Left ventricle myocardium inferior (tissue), 1 donor: Measurements from ENCODE around the gene JAKMIP1. TPM values are rescaled to one million over a fixed set of nuclear protein-coding genes. Genes with fewer than 3 reads are reported as not detected.

Experiments used
- DNase-seq: peaks from one replicate; pipeline ENCODE4 v3.0.0-alpha.2; 2020
- H3K27ac ChIP-seq: fragments of 200-600 bp; replicated peaks from 2 replicates; pipeline ENCODE4 v1.8.0; 2021
- H3K27me3 ChIP-seq: fragments of 200-600 bp; 2 replicates; pipeline ENCODE4 v1.8.0; 2021; ENCODE audit warnings: low read depth
- H3K36me3 ChIP-seq: fragments of 200-600 bp; 2 replicates; pipeline ENCODE4 v1.8.0; 2021
- H3K4me1 ChIP-seq: fragments of 200-600 bp; 2 replicates; pipeline ENCODE4 v1.8.0; 2021
- H3K4me3 ChIP-seq: fragments of 200-600 bp; 2 replicates; pipeline ENCODE4 v1.8.0; 2021; ENCODE audit warnings: mild to moderate bottlenecking, moderate library complexity
- H3K9me3 ChIP-seq: fragments of 200-600 bp; replicated peaks from 2 replicates; pipeline ENCODE4 v1.8.0; 2021
- CTCF ChIP-seq: fragments of 200-600 bp; IDR thresholded peaks from 2 replicates; pipeline ENCODE4 v1.8.0; 2021; ENCODE audit warnings: antibody characterized with exemption, mild to moderate bottlenecking, borderline replicate concordance
- intact Hi-C: fragments of 100-400 bp; cut with micrococcal nuclease; formaldehyde crosslinking; loops from one replicate; pipeline ENCODE4 v1.11.0; 2022
- total RNA-seq: library from RNA; stranded (reverse); fragmentation: NEBNext Ultra II Directional; extraction: Animal tissue kit (Norgen Biotek cat#: 25700); gene quantifications from one replicate; pipeline ENCODE4 v1.2.1, GENCODE V29; 2021
- donor health status: DM: no; HTN: yes; CAD: no; lungs with severe emphysema.

JAKMIP1 gene
- total RNA-seq, 1 donor from 2014 or later, result not detected

- no peak for TF ChIP-seq CTCF
Observed at GRCh38 chr4:5991405-5991804, 208.9 kb downstream of the JAKMIP1 start.

GRCh38 chr4:5990446-5991160 lies 209.7 kb downstream of the JAKMIP1 start:
- Histone ChIP-seq H3K9me3 (no peaks in the 10 kb centered on the region), H3K27me3 (peaks cover 89% of the 10 kb centered on the region), H3K4me1 (no peaks in the 10 kb centered on the region), H3K27ac (no peak overlapping the region), H3K4me3 (no peak overlapping the region), H3K36me3 (no peaks in the 10 kb centered on the region)
- intact Hi-C loops, result loop anchor here (10.0 kb wide), 1 partner anchor 94 kb away; no protein-coding TSS in a partner anchor
- no peak for DNase-seq
- no peak for TF ChIP-seq CTCF

More at GRCh38 chr4:5991405-5991804, 208.9 kb downstream of the JAKMIP1 start:
- Histone ChIP-seq H3K27me3 (peaks cover 92% of the 10 kb centered on the region), H3K36me3 (no peaks in the 10 kb centered on the region), H3K27ac (no peak overlapping the region), H3K4me1 (no peaks in the 10 kb centered on the region), H3K9me3 (no peaks in the 10 kb centered on the region), H3K4me3 (no peak overlapping the region)
- intact Hi-C loops, result loop anchor here (10.0 kb wide), 1 partner anchor 93 kb away; no protein-coding TSS in a partner anchor
- no peak for DNase-seq

- no peak for TF ChIP-seq CTCF
- Histone ChIP-seq H3K27ac (no peak overlapping the region), H3K36me3 (no peaks in the 10 kb centered on the region), H3K9me3 (peaks cover 6% of the 10 kb centered on the region), H3K27me3 (peaks cover 79% of the 10 kb centered on the region), H3K4me3 (no peak overlapping the region), H3K4me1 (no peaks in the 10 kb centered on the region)
- intact Hi-C loops, result loop anchor here (10.0 kb wide), 1 partner anchor 95 kb away; no protein-coding TSS in a partner anchor
- no peak for DNase-seq
Observed at GRCh38 chr4:5989236-5990225, 210.8 kb downstream of the JAKMIP1 start.

GRCh38 chr4:5988086-5988845 lies 212.1 kb downstream of the JAKMIP1 start:
- H3K27ac ChIP-seq, result no peak overlapping the region
- no peaks in the 10 kb centered on the region for H3K4me1 ChIP-seq
- TF ChIP-seq CTCF, result no peak
- DNase-seq, result no peak
- H3K9me3 ChIP-seq, result peaks cover 18% of the 10 kb centered on the region
- H3K27me3 ChIP-seq, result peaks cover 75% of the 10 kb centered on the region
- H3K36me3 ChIP-seq, result no peaks in the 10 kb centered on the region
- no peak overlapping the region for H3K4me3 ChIP-seq
- intact Hi-C loops, result no loop called here

- Histone ChIP-seq H3K4me1 (no peaks in the 10 kb centered on the region), H3K27ac (no peak overlapping the region), H3K4me3 (no peak overlapping the region), H3K27me3 (peaks cover 75% of the 10 kb centered on the region), H3K9me3 (peaks cover 19% of the 10 kb centered on the region), H3K36me3 (no peaks in the 10 kb centered on the region)
- no peak for DNase-seq
- intact Hi-C loops, result no loop called here
- no peak for TF ChIP-seq CTCF
Observed at GRCh38 chr4:5984843-5985242, 215.5 kb downstream of the JAKMIP1 start.
